Panc1 (cell line): ENCODE data around the gene KDM4B. TPM values are rescaled to one million over a fixed set of nuclear protein-coding genes. Genes with fewer than 3 reads are reported as not detected.

ENCODE experiments used
- ATAC-seq: fragments of 200-7000 bp; cut with Tn5 transposase; 2 replicates; pipeline ENCODE4 v1.9.1; 2020; ENCODE audit warnings: mild to moderate bottlenecking, moderate library complexity
- BruUV-seq: library from RNA; stranded (reverse); fragments of 400-500 nt; replicated peaks from 2 replicates; lab custom pipeline; 2021; lab: Mats Ljungman, UMichigan
- CTCF ChIA-PET: fragments of 300-600 bp; sonication (Branson Sonifier 250); formaldehyde crosslinking; loops from one replicate; lab custom pipeline; 2022; ENCODE audit warnings: antibody characterized with exemption; lab: Charles Lee
- POLR2A ChIA-PET: fragments of 300-600 bp; sonication (Branson Sonifier 250); formaldehyde crosslinking; loops from one replicate; lab custom pipeline; 2022; ENCODE audit warnings: antibody characterized with exemption; lab: Charles Lee
- DNase-seq: peaks from one replicate; pipeline ENCODE4 v3.0.0-alpha.2; 2010; ENCODE audit warnings: low read depth, low spot score
- H3K27ac ChIP-seq: 2 replicates; pipeline ENCODE4 v1.5.1; 2011; ENCODE audit warnings: mild to moderate bottlenecking, low read length, inconsistent platforms
- H3K27me3 ChIP-seq: fragments of 200-500 bp; sonication (Bioruptor generic); 2 replicates; pipeline ENCODE4 v1.6.0; 2014; ENCODE audit warnings: low read length, inconsistent platforms; ENCODE audit not compliant: control insufficient read depth, insufficient read depth
- H3K36me3 ChIP-seq: fragments of 200-500 bp; sonication (Bioruptor generic); 2 replicates; pipeline ENCODE4 v1.5.1; 2014; ENCODE audit warnings: inconsistent platforms, mild to moderate bottlenecking, low read length, moderate library complexity; ENCODE audit not compliant: control insufficient read depth, insufficient read depth
- H3K4me1 ChIP-seq: 2 replicates; pipeline ENCODE4 v1.5.1; 2011; ENCODE audit warnings: inconsistent platforms, mild to moderate bottlenecking, low read length, moderate library complexity; ENCODE audit not compliant: control insufficient read depth, insufficient read depth
- H3K4me3 ChIP-seq, 2 experiments: 2 replicates each; pipeline ENCODE4 v1.5.1; 2011 to 2012; ENCODE audit warnings: low read depth in 2 of 2, low read length in 2 of 2, mild to moderate bottlenecking in 2 of 2, inconsistent platforms in 1 of 2, moderate library complexity in 1 of 2
- H3K9me3 ChIP-seq: fragments of 200-500 bp; sonication (Bioruptor generic); 2 replicates; pipeline ENCODE4 v1.5.1; 2014; ENCODE audit warnings: low read depth, mild to moderate bottlenecking, inconsistent platforms, low read length, moderate library complexity; ENCODE audit not compliant: control insufficient read depth, insufficient read depth
- POLR2AphosphoS5 ChIP-seq: IDR thresholded peaks from 2 replicates; pipeline ENCODE4 v1.6.1; 2012; ENCODE audit warnings: mild to moderate bottlenecking, low read depth, low read length, moderate library complexity
- SIN3A ChIP-seq: IDR thresholded peaks from 2 replicates; pipeline ENCODE4 v1.6.1; 2012; ENCODE audit warnings: low read depth, mild to moderate bottlenecking, low read length, moderate library complexity, borderline replicate concordance; ENCODE audit not compliant: insufficient read depth
- TCF7L2 ChIP-seq: IDR thresholded peaks from 2 replicates; pipeline ENCODE4 v1.6.1; 2011; ENCODE audit warnings: mild to moderate bottlenecking, low read depth, low read length, inconsistent platforms
- in situ Hi-C: cut with HindIII; loops from 2 replicates; pipeline ENCODE4 v1.10.0; 2016; ENCODE audit warnings: low sequenced_read_pairs, low pct_unique_long_range_greater_than_20kb
- intact Hi-C: fragments of 100-400 bp; cut with micrococcal nuclease; formaldehyde crosslinking; loops from one replicate; pipeline ENCODE4 v1.10.0; 2022; ENCODE audit not compliant: unreplicated experiment
- total RNA-seq: library from RNA; stranded (reverse); gene quantifications from one replicate; pipeline ENCODE4 v1.2.1, GENCODE V29; 2021; ENCODE audit not compliant: unreplicated experiment
- TF ChIP-seq, protein P1 (sequence below), 2 experiments: IDR thresholded peaks; 2 replicates each; pipeline ENCODE4 v1.6.1; 2011 to 2012; ENCODE audit warnings: low read depth in 2 of 2, control low read depth in 1 of 2, low read length in 1 of 2, mild to moderate bottlenecking in 1 of 2, moderate library complexity in 1 of 2; ENCODE audit not compliant: insufficient read depth in 1 of 2
- TF ChIP-seq, protein P2 (sequence below): fragments of 450-650 bp; IDR thresholded peaks from 2 replicates; pipeline ENCODE4 v1.5.1; 2017; ENCODE audit warnings: mild to moderate bottlenecking

KDM4B gene
- total RNA-seq, 1 experiment from 2014 or later: 18.4 TPM

DNA sequence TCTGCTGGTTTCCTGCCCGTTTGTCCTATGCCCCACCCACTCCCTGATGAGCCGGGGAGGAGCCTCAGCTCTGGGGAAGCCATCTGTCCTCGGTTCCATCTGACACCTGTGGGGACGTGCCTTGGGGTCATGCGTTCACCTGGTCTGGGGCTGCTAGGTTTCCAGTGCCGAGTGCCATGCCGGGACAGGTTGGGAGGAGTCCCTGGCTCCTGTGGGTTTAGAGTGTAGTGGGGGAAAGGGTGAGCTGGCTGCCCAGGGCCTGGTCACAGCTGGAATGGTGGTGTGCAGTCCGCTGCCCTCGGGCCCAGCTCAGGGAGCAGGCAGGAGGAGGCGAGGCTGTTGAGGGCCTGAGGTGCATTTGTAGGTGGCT is 2.5 kb downstream of the KDM4B start:
- peak overlapping the region; percentile 26 for H3K27ac ChIP-seq
- H3K9me3 ChIP-seq: no peaks in the 10 kb centered on the region
- in situ Hi-C loops: no loop called here
- no peaks in the 10 kb centered on the region; the same call in 1 of the 2 replicates for H3K36me3 ChIP-seq
- peak overlapping the region; percentile 59 to 71 for H3K4me3 ChIP-seq
- no peaks in the 10 kb centered on the region for H3K27me3 ChIP-seq
- TF ChIP-seq, protein P1, sequence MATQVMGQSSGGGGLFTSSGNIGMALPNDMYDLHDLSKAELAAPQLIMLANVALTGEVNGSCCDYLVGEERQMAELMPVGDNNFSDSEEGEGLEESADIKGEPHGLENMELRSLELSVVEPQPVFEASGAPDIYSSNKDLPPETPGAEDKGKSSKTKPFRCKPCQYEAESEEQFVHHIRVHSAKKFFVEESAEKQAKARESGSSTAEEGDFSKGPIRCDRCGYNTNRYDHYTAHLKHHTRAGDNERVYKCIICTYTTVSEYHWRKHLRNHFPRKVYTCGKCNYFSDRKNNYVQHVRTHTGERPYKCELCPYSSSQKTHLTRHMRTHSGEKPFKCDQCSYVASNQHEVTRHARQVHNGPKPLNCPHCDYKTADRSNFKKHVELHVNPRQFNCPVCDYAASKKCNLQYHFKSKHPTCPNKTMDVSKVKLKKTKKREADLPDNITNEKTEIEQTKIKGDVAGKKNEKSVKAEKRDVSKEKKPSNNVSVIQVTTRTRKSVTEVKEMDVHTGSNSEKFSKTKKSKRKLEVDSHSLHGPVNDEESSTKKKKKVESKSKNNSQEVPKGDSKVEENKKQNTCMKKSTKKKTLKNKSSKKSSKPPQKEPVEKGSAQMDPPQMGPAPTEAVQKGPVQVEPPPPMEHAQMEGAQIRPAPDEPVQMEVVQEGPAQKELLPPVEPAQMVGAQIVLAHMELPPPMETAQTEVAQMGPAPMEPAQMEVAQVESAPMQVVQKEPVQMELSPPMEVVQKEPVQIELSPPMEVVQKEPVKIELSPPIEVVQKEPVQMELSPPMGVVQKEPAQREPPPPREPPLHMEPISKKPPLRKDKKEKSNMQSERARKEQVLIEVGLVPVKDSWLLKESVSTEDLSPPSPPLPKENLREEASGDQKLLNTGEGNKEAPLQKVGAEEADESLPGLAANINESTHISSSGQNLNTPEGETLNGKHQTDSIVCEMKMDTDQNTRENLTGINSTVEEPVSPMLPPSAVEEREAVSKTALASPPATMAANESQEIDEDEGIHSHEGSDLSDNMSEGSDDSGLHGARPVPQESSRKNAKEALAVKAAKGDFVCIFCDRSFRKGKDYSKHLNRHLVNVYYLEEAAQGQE (IDR thresholded peaks at IDR 0.05; ENCODE audit: insufficient read depth in 1 of 2, low read depth in 2 of 2, low read length in 1 of 2): no peak
- TF ChIP-seq TCF7L2 (no peak), SIN3A (no peak), POLR2AphosphoS5 (no peak)
- intact Hi-C loops: loop anchor here (10.0 kb wide), 1 partner anchor 63 kb away; no protein-coding TSS in a partner anchor
- no peak for DNase-seq
- CTCF ChIA-PET: no interaction called here
- peaks cover 25% of the 10 kb centered on the region for H3K4me1 ChIP-seq
- peak; percentile 27; the same call in 1 of the 2 replicates for ATAC-seq
- BruUV-seq: no TSS peak
- POLR2A ChIA-PET: no interaction called here

DNA sequence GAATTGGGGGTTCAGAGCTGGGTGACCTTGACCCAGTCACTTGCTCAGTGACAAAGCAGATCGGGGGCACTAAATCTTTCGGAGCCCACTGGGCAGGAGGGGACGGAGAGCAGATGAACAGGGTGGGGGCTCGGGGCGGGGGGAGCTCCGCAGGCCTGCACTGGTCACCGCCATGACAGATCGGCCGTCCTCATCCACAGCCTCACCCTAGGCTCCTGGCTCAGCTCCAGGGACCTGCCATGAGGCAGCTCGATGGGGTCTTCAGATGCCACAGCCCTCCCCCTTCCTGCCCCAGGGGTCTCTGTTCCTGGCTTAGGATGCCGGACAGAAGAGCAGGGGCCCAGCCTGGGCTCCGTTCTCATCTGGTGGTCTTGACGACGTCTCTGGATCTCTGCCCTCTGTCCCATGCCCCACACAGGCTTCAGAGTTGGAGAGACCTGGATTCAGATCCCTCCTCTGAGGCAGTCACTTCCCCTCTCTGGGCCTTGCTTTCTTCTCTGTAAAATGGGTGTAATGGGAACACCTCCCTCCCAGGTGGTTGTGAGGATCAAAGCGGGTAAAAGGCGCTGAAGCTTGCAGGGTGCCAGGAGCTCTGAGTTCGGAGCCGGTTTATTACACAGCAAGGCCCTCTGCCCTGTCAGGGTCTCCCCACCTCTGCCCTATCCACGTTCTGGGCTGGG is 3.0 kb downstream of the KDM4B start:
- H3K27me3 ChIP-seq: no peaks in the 10 kb centered on the region
- no peaks in the 10 kb centered on the region for H3K9me3 ChIP-seq
- intact Hi-C loops (loop anchor here (10.0 kb wide), 1 partner anchor 63 kb away; no protein-coding TSS in a partner anchor), in situ Hi-C loops (no loop called here)
- peak overlapping the region; percentile 39 for H3K27ac ChIP-seq
- ChIA-PET POLR2A (no interaction called here), CTCF (interaction anchor here (0.6 kb wide), 1 partner anchor 60 kb away, joined by 3 read pairs; no protein-coding TSS in a partner anchor)
- no peaks in the 10 kb centered on the region; the same call in 1 of the 2 replicates for H3K36me3 ChIP-seq
- H3K4me1 ChIP-seq: peaks cover 30% of the 10 kb centered on the region
- BruUV-seq: no TSS peak
- peak overlapping the region; percentile 59 to 71 for H3K4me3 ChIP-seq
- ATAC-seq (no peak), DNase-seq (no peak)
- TF ChIP-seq POLR2AphosphoS5 (no peak), TCF7L2 (no peak), SIN3A (no peak)
- TF ChIP-seq, protein P2, sequence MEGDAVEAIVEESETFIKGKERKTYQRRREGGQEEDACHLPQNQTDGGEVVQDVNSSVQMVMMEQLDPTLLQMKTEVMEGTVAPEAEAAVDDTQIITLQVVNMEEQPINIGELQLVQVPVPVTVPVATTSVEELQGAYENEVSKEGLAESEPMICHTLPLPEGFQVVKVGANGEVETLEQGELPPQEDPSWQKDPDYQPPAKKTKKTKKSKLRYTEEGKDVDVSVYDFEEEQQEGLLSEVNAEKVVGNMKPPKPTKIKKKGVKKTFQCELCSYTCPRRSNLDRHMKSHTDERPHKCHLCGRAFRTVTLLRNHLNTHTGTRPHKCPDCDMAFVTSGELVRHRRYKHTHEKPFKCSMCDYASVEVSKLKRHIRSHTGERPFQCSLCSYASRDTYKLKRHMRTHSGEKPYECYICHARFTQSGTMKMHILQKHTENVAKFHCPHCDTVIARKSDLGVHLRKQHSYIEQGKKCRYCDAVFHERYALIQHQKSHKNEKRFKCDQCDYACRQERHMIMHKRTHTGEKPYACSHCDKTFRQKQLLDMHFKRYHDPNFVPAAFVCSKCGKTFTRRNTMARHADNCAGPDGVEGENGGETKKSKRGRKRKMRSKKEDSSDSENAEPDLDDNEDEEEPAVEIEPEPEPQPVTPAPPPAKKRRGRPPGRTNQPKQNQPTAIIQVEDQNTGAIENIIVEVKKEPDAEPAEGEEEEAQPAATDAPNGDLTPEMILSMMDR: no peak
- TF ChIP-seq, protein P1 (IDR thresholded peaks at IDR 0.05; ENCODE audit: insufficient read depth in 1 of 2, low read depth in 2 of 2, low read length in 1 of 2): no peak
